ENCODE results near the gene RHOA.
A peak's percentile ranks its signal among the peaks of the same experiment; 100 is the strongest.

Gene RHOA

DNA sequence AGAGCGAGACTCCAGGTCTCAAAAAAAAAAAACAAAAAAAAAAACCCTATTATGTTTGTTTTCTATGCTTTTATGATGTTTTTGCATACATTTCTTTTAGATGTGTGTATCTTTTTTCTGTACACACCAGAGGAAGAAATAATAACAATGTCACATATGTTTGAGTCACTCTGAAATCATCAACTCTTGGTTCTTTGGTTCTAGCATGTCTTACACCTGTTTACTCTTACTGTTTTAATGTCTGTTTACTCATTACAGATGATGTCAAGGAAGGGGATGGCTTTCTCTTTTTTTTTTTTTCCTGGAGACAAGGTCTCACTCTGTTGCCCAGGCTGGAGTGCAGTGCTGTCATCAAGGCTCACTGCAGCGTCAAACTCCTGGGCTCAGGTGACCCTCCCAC is 24.1 kb downstream of the RHOA start:
- no peak overlapping the region for H3K4me3 ChIP-seq (ENCODE audit: low read length)
- no peaks in the 10 kb centered on the region for H3K9me3 ChIP-seq (ENCODE audit: control insufficient read depth, insufficient read depth, low read length)
- H3K27me3 ChIP-seq (ENCODE audit: control insufficient read depth, low read length), result no peaks in the 10 kb centered on the region
- no peaks in the 10 kb centered on the region for H3F3A ChIP-seq (ENCODE audit: control insufficient read depth, insufficient read depth)
- no peak for TF ChIP-seq EZH2phosphoT487 (IDR thresholded peaks at IDR 0.05; ENCODE audit: borderline replicate concordance, low read length)
- TF ChIP-seq, protein P1, sequence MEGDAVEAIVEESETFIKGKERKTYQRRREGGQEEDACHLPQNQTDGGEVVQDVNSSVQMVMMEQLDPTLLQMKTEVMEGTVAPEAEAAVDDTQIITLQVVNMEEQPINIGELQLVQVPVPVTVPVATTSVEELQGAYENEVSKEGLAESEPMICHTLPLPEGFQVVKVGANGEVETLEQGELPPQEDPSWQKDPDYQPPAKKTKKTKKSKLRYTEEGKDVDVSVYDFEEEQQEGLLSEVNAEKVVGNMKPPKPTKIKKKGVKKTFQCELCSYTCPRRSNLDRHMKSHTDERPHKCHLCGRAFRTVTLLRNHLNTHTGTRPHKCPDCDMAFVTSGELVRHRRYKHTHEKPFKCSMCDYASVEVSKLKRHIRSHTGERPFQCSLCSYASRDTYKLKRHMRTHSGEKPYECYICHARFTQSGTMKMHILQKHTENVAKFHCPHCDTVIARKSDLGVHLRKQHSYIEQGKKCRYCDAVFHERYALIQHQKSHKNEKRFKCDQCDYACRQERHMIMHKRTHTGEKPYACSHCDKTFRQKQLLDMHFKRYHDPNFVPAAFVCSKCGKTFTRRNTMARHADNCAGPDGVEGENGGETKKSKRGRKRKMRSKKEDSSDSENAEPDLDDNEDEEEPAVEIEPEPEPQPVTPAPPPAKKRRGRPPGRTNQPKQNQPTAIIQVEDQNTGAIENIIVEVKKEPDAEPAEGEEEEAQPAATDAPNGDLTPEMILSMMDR (IDR thresholded peaks at IDR 0.05; ENCODE audit: low read depth, low read length, poor library complexity, severe bottlenecking), result no peak
- peak overlapping the region; percentile 16 for H3K4me2 ChIP-seq (ENCODE audit: low read length)
- peaks cover 30% of the 10 kb centered on the region for H3K36me3 ChIP-seq (ENCODE audit: control insufficient read depth, low read length)
- H3K4me1 ChIP-seq (ENCODE audit: control insufficient read depth, low read length), result peaks cover 46% of the 10 kb centered on the region
- H3K27ac ChIP-seq (ENCODE audit: low read depth, low read length), result 0 out of 2 replicates have a peak overlapping the region, but pooled peaks have one; percentile 12
- H3K79me2 ChIP-seq (ENCODE audit: control insufficient read depth, low read length), result peaks cover 99% of the 10 kb centered on the region
- no peaks in the 10 kb centered on the region for H3K9me2 ChIP-seq (replicated peaks; ENCODE audit: control insufficient read depth, low read length)
- peaks cover 29% of the 10 kb centered on the region for H4K20me1 ChIP-seq (ENCODE audit: control insufficient read depth, insufficient read depth, low read depth, low read length)

DNA sequence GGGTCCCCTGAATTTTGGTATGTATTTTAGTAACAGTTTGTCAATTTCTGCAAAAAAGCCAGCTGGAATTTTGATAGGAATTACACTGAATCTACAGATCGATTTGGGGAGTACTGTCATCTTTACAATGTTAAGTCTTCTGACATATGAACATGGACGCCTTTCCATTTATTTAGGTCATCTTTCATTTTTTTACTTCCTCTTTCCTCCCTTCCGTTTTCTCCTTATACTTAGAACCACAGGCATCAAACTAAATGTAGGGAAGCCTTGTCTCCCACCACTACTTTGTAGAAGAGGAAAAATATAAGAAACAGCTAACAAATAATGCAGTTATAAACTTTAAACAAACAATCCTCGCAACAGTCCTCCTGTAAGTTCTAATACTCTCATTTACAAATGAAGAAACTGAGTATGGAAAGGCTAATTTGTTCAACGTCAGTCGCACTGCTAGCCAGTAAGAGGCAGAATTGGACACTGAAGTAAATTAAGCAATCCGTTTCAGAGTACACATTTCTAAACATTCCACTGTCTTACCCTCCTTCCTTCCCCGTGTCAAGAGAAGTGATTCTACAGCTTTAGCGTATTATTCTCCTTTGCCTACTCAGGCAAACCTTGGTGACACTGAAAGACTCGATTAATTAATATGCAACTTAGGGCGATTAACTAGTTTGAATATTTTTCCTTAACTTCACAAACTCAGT is 25.6 kb downstream of the RHOA start:
- peaks cover 30% of the 10 kb centered on the region for H3K36me3 ChIP-seq (ENCODE audit: control insufficient read depth, low read length)
- no peaks in the 10 kb centered on the region for H3K9me2 ChIP-seq (replicated peaks; ENCODE audit: control insufficient read depth, low read length)
- 0 out of 2 replicates have a peak overlapping the region, but pooled peaks have one; percentile 0 for H3K27ac ChIP-seq (ENCODE audit: low read depth, low read length)
- TF ChIP-seq EZH2phosphoT487 (IDR thresholded peaks at IDR 0.05; ENCODE audit: borderline replicate concordance, low read length), result no peak
- TF ChIP-seq, protein P1 (IDR thresholded peaks at IDR 0.05; ENCODE audit: low read depth, low read length, poor library complexity, severe bottlenecking), result no peak
- H3K79me2 ChIP-seq (ENCODE audit: control insufficient read depth, low read length), result peaks cover 98% of the 10 kb centered on the region
- H3K27me3 ChIP-seq (ENCODE audit: control insufficient read depth, low read length), result no peaks in the 10 kb centered on the region
- no peaks in the 10 kb centered on the region for H3F3A ChIP-seq (ENCODE audit: control insufficient read depth, insufficient read depth)
- no peaks in the 10 kb centered on the region for H3K9me3 ChIP-seq (ENCODE audit: control insufficient read depth, insufficient read depth, low read length)
- H4K20me1 ChIP-seq (ENCODE audit: control insufficient read depth, insufficient read depth, low read depth, low read length), result peaks cover 29% of the 10 kb centered on the region; the same call in 1 of the 2 replicates
- H3K4me2 ChIP-seq (ENCODE audit: low read length), result peak overlapping the region; percentile 41
- H3K4me3 ChIP-seq (ENCODE audit: low read length), result no peak overlapping the region; the same call in 1 of the 2 replicates
- peaks cover 50% of the 10 kb centered on the region for H3K4me1 ChIP-seq (ENCODE audit: control insufficient read depth, low read length)

DNA sequence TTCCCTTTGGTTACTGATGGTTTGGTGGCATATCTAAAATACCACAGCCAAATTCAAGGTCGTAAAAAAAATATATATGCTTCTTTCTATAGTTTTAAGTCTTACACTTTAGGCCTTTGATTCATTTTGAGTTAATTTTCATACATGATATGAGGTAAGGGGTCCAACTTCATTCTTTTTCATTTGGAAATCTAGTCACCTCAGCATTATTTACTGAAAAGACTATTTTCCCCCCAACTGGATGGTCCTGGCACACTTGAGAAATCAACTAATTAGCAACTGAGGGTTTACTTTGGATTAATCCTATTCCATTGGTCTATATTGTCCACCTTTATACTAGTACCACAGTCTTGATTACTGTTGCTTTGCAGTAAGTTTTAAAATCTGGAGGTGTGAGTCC is 26.2 kb downstream of the RHOA start:
- H3K36me3 ChIP-seq (ENCODE audit: control insufficient read depth, low read length), result peaks cover 30% of the 10 kb centered on the region
- H3K4me2 ChIP-seq (ENCODE audit: low read length), result peak overlapping the region; percentile 41
- H3K4me1 ChIP-seq (ENCODE audit: control insufficient read depth, low read length), result peaks cover 53% of the 10 kb centered on the region
- H3K9me2 ChIP-seq (replicated peaks; ENCODE audit: control insufficient read depth, low read length), result no peaks in the 10 kb centered on the region
- peaks cover 28% of the 10 kb centered on the region; the same call in 1 of the 2 replicates for H4K20me1 ChIP-seq (ENCODE audit: control insufficient read depth, insufficient read depth, low read depth, low read length)
- H3K27ac ChIP-seq (ENCODE audit: low read depth, low read length), result no peak overlapping the region
- TF ChIP-seq, protein P1 (IDR thresholded peaks at IDR 0.05; ENCODE audit: low read depth, low read length, poor library complexity, severe bottlenecking), result no peak
- TF ChIP-seq EZH2phosphoT487 (IDR thresholded peaks at IDR 0.05; ENCODE audit: borderline replicate concordance, low read length), result no peak
- H3K4me3 ChIP-seq (ENCODE audit: low read length), result no peak overlapping the region
- peaks cover 98% of the 10 kb centered on the region for H3K79me2 ChIP-seq (ENCODE audit: control insufficient read depth, low read length)
- H3F3A ChIP-seq (ENCODE audit: control insufficient read depth, insufficient read depth), result no peaks in the 10 kb centered on the region
- no peaks in the 10 kb centered on the region for H3K9me3 ChIP-seq (ENCODE audit: control insufficient read depth, insufficient read depth, low read length)
- no peaks in the 10 kb centered on the region for H3K27me3 ChIP-seq (ENCODE audit: control insufficient read depth, low read length)
